ENCODE data around the gene NFATC4. TPM values are rescaled to one million over a fixed set of nuclear protein-coding genes. Genes with fewer than 3 reads are reported as not detected.

Gene NFATC4
- total and polyA plus RNA-seq, 10 of the 15 experiments (the other 5 are each of a cell fraction or from before 2014, with no cell fraction given) = 0.97 to 14.3 (median 4.9) TPM

DNA sequence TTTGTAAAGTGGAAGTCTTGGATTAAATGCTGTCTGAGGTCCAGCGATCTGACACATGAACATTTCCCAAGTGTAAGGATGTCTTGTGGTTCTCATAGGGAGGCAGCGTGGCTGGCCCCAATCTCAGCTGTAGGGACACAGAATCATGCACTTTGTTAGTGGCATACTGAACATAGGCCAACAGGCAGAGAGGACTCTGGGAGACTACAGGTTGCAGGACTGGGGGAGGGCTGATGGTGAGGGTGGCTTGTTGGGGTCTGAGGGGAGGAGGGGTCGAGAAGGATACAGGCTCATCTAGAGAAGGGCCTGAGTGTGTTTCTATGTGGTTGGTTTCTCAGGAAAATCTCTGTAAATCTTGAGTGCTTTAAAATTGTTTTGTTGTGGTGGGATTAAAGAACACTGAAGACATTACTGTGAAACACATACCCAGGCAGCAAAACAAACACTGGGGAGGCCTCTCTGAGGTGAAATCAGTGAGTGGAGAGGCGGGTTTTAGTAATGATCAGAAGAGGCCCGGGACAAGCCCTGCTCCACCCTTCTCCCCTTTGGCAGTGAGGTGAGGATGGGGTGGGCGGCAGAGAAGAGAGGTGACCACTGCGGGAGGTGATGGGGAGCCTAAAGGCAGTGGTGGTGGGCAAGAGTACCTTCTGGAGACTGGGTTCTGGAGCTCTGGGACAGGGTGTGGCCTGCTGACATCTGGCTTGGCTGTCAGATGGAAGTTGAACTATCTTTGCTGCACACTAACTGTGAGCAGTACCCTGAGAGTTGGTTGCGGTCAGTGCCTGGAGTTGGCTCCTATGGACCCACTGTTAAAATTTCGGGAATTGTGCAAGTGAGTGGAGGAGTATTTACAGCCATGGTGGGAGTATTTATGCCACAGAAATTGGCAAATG lies 34.1 kb downstream of the NFATC4 start:
- BruUV-seq (replicated peaks) = no TSS peak
- Histone ChIP-seq H3K27ac (ENCODE audit: control insufficient read depth, insufficient read depth) (no peak overlapping the region), H3K79me2 (ENCODE audit: control insufficient read depth, insufficient read depth, low read length) (no peaks in the 10 kb centered on the region), H3K4me3 (no peak overlapping the region), H3K36me3 (ENCODE audit: control insufficient read depth in 2 of 2, insufficient read depth in 2 of 2, low read length in 1 of 2) (no peaks in the 10 kb centered on the region), H3K27me3 (replicated peaks in 1 of 2; ENCODE audit: control insufficient read depth in 2 of 2, insufficient read depth in 2 of 2, low read length in 1 of 2) (peaks cover 4 to 8% of the 10 kb centered on the region in 2 experiments), H4K20me1 (ENCODE audit: control insufficient read depth, insufficient read depth) (no peaks in the 10 kb centered on the region), H3K4me2 (ENCODE audit: control insufficient read depth, insufficient read depth) (no peak overlapping the region), H3K9me3 (replicated peaks; ENCODE audit: control insufficient read depth, insufficient read depth, low read length) (no peaks in the 10 kb centered on the region), H3K9ac (ENCODE audit: control insufficient read depth, insufficient read depth, low read length) (no peak overlapping the region), H2AFZ (ENCODE audit: control insufficient read depth, low read depth, low read length) (no peak overlapping the region), H3K4me1 (ENCODE audit: control insufficient read depth, insufficient read depth, low read length) (no peaks in the 10 kb centered on the region)
- ChIA-PET SMC1A (ENCODE audit: uncharacterized antibody, unreplicated experiment) (interaction anchor here (1.6 kb wide), 1 partner anchor 11 kb away, joined by 6 read pairs; no protein-coding TSS in a partner anchor), CTCF (interaction anchor here (1.3 kb wide), 1 partner anchor 17 kb away, joined by 3 read pairs; no protein-coding TSS in a partner anchor), RAD21 (ENCODE audit: unreplicated experiment) (no interaction called here), POLR2A (no interaction called here)
- intact Hi-C loops (cut with micrococcal nuclease; ENCODE audit: unreplicated experiment) = no loop called here
- 23% methylated on average over 9 of the region's 9 CpGs for WGBS (ENCODE audit: insufficient coverage, insufficient replicate concordance, low lambda C conversion rate, missing lambda C conversion rate)
- FAIRE-seq = no peak
- no peak for ATAC-seq
- in situ Hi-C loops (cut with MboI) = no loop called here
- no peak for TF ChIP-seq NBN (IDR thresholded peaks at IDR 0.05)
- TF ChIP-seq PRDM15 (CRISPR knock-in tag; IDR thresholded peaks at IDR 0.05) = no peak
- no peak for TF ChIP-seq FOXM1 (IDR thresholded peaks at IDR 0.05; ENCODE audit: low read depth, low read length)
- TF ChIP-seq, protein P1, sequence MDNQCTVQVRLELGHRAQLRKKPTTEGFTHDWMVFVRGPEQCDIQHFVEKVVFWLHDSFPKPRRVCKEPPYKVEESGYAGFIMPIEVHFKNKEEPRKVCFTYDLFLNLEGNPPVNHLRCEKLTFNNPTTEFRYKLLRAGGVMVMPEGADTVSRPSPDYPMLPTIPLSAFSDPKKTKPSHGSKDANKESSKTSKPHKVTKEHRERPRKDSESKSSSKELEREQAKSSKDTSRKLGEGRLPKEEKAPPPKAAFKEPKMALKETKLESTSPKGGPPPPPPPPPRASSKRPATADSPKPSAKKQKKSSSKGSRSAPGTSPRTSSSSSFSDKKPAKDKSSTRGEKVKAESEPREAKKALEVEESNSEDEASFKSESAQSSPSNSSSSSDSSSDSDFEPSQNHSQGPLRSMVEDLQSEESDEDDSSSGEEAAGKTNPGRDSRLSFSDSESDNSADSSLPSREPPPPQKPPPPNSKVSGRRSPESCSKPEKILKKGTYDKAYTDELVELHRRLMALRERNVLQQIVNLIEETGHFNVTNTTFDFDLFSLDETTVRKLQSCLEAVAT (IDR thresholded peaks at IDR 0.05) = no peak
- no peak for DNase-seq (ENCODE audit: low read depth, low spot score)
